ENCODE data around the gene SPRED3.
"Not testable (repeated sequence)": the region's sequence is repeated elsewhere in the genome, so short reads cannot be mapped to it uniquely, and the experiment has no call there.

Gene SPRED3

GRCh38 chr19:38391911-38392464 lies 3.5 kb downstream of the SPRED3 start:
- no peak for DNase-seq (ENCODE audit: low read depth)

GRCh38 chr19:38392707-38393308 lies 4.3 kb downstream of the SPRED3 start:
- DNase-seq (ENCODE audit: low read depth), result no peak

- DNase-seq (ENCODE audit: low read depth), result no peak
These were observed 6.0 kb downstream of the SPRED3 start for GRCh38 chr19:38394488-38394887.

GRCh38 chr19:38395381-38396114 lies 7.1 kb downstream of the SPRED3 start:
- no peak for DNase-seq (ENCODE audit: low read depth)

- no peak for DNase-seq (ENCODE audit: low read depth)
These were observed 10.6 kb downstream of the SPRED3 start for GRCh38 chr19:38399081-38399480.

GRCh38 chr19:38399537-38399936 lies 11.0 kb downstream of the SPRED3 start:
- DNase-seq (ENCODE audit: low read depth), result no peak

- DNase-seq (ENCODE audit: low read depth), result no peak
These were observed 11.9 kb downstream of the SPRED3 start for GRCh38 chr19:38400361-38400760.

- DNase-seq (ENCODE audit: low read depth), result peak; percentile 13
These were observed 12.7 kb downstream of the SPRED3 start for GRCh38 chr19:38401148-38401547.

GRCh38 chr19:38402623-38402966 lies 14.1 kb downstream of the SPRED3 start:
- DNase-seq (ENCODE audit: low read depth), result no peak

- peak; percentile 95 for DNase-seq (ENCODE audit: low read depth)
These were observed 14.6 kb downstream of the SPRED3 start, which contains the start of gene FAM98C for GRCh38 chr19:38402967-38403674. FAM98C (plus strand) TSS chr19:38403093; CDS start chr19:38403154, 61 bp downstream.

GRCh38 chr19:38404858-38405257 lies 16.4 kb downstream of the SPRED3 start:
- no peak for DNase-seq (ENCODE audit: low read depth)

- DNase-seq (ENCODE audit: low read depth), result no peak
These were observed 16.8 kb downstream of the SPRED3 start for GRCh38 chr19:38405276-38405675.

- DNase-seq (ENCODE audit: low read depth), result peak; percentile 30
These were observed 21.2 kb downstream of the SPRED3 start for GRCh38 chr19:38409631-38410133.

- not testable (repeated sequence) for DNase-seq (ENCODE audit: low read depth)
These were observed 21.9 kb downstream of the SPRED3 start for GRCh38 chr19:38410407-38410806.

GRCh38 chr19:38411041-38411712 lies 22.7 kb downstream of the SPRED3 start:
- DNase-seq (ENCODE audit: low read depth), result no peak

- not testable (repeated sequence) for DNase-seq (ENCODE audit: low read depth)
These were observed 23.4 kb downstream of the SPRED3 start for GRCh38 chr19:38411898-38412297.

GRCh38 chr19:38412491-38412890 lies 24.0 kb downstream of the SPRED3 start:
- DNase-seq (ENCODE audit: low read depth), result no peak

GRCh38 chr19:38412961-38413360 lies 24.5 kb downstream of the SPRED3 start:
- DNase-seq (ENCODE audit: low read depth), result no peak

- no peak for DNase-seq (ENCODE audit: low read depth)
These were observed 24.9 kb downstream of the SPRED3 start for GRCh38 chr19:38413416-38413815.

GRCh38 chr19:38417146-38417543 lies 28.6 kb downstream of the SPRED3 start:
- no peak for DNase-seq (ENCODE audit: low read depth)

GRCh38 chr19:38417544-38418506 lies 29.3 kb downstream of the SPRED3 start:
- no peak for DNase-seq (ENCODE audit: low read depth)

Measured in fibroblast of gingiva (primary cell).